GM20431 (cell line): ENCODE data around the gene MAN2A2.

Experiments used
- in situ Hi-C: fragments of 300-500 bp; cut with MseI, MboI; formaldehyde crosslinking; loops from one replicate; pipeline ENCODE4 v1.15.0; 2020; ENCODE audit warnings: low sequenced_read_pairs; ENCODE audit not compliant: unreplicated experiment

Gene MAN2A2

DNA sequence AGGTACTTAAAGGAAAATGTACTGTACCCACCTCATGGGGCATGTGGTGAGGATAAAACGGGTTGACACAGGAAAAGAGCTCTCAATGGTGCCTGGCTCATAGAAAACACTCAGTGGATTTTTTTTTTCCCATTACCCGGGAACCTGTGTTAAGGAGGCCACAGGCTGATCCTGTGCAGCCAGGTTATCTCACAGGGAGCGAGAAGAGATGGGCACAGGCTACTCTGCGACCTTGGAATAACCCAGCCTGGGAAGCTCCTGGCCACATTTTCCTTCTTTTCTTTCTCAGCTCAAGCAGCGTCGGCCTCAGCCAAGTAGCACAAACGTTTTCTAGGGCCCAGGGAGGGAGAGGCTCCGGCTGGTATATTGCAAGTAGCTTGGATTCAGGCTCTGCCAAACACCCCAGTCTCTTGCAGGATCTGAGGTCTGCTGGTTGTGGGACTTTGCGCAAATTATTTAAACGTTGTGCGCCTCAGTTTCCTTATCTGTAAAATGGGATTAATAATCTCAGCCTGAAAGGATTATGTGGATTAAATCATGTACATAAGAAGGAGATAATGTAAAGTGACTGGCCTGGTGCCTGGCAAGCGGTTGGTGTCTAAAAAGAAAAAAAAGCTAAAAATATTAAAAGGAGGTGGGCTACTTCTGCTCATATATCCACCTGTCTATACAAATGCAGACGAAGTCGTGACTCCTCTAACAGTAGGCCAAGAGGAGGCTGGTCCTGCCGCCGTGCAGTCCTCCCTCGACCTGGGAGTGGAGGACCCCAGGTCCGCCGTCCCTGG, 32.6 kb upstream of the MAN2A2 start:
- in situ Hi-C loops = no loop called here

DNA sequence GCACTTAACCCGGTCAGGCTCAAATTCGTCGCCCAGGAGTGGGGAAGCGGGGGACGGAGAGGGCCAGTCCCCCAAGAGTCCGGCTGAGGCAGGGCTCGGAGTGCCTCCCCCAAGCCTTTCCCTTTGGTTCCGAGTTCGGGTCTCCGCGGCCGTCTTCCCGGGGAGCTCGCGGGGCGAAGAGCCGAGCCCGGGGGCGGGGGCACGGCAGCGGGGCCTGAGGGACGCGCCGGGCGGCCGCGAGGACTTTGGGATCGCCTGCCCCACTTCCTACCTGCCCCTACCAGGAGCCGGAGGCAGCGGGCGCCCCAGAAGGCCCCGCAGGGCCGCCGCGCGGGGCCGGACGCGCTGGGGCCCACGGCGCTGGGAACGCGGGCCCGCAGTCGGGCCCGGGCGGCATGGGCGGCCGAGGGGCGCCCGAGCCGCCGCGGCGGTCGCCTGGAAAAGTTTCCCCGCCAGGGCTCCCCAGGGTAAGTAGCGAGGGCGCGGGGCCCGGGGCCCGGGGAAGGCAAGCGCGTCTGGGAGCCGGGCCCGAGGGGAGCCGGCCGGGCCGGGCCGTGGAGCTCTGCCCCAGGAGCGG, 31.9 kb upstream of the MAN2A2 start:
- in situ Hi-C loops = no loop called here

DNA sequence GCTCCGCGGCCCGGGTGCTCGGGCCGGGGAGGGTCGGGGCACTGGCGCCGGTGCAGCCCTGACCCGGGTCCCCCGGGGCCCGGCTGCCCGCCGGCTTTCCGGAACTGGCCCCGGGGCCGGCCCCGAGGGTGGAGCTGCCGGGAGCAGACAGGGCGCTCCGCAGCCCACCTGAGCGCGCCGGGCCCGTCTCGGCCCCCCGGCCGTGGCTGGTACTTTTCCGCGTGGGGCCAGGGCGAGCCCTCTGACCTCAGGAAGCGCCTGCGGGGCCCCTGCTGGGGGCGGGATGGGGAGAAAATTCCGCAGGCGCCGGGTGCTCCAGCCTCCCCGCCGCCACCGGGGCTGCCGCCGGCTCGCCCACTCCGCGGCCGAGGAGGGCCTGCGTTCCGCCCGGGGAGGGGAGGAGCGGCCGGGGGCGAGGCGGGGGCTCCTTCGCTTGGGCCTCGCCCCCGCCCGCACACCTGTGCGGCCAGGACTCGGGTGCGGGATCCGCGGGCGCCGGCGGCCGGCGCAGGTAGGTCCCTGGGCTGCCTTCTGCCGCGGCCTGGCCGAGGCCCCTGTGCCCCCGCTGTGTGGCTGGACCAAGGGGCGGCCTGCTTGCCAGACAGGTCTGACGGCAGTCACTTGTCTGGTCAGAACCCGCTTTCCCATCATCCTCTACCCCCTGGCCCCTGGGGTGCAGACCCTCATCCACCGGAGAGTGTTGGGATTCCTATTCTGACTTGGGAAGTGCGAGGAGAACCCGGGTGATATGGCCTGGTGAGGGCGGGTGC, 31.2 kb upstream of the MAN2A2 start:
- in situ Hi-C loops = no loop called here

DNA sequence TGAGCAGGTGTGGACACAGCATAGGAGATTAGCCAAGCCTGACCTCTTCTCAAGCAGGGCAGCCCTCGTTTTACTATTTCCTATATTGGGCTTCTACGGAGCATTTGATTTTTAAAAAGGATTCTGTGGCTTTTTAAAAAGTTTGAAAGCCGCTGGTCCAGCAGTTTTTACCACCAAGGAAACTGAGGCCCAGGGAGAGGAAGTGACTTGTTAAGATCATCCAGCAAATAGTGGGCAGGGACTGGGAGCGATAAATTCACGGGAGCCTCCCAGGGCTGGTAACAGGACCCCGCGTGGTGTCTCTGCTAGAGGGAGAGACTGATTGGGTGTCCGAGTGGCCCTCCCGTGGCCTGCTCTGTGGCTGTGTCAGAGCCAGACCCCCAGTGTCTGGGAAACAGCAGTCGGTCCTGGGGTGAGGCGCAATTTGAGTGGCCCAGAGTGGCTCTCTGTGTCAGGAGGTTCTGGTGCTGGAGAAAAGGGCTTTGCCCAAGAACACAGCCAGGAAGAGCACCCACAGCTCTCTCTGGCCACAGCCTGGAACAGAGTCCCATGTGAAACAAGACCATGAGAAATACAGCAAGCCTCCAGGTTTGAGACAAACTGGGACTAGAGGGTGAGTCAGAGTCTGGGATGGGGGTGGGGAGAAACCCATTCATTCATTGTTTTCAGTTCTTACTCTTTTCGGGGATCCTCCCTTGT, 30.5 kb upstream of the MAN2A2 start:
- in situ Hi-C loops = no loop called here

DNA sequence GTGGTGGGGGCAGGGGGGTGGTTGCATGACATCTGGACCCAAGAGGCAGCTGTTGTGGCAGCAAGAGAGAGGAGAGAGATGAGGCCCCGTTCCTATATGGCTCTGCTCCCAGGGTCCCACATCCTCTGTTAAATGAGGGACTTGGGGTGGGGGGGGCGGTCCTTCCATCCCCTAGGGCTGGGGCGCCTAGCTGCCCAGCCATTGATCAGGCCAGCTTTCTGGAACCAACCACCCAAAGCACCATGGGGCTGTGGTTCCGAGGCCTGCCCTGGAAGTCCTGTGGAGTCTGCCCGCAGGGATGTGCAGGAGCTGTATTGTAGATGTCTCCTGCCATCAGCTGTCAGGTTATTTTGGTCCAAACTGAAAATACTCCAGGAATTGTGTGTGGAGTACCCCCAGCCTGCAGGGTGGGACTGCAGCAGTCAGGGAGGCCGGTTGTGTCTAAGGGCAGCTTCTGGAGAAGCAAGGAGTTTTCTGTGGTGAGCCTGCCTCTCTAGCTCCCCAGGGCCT, 29.6 kb upstream of the MAN2A2 start:
- in situ Hi-C loops = no loop called here

DNA sequence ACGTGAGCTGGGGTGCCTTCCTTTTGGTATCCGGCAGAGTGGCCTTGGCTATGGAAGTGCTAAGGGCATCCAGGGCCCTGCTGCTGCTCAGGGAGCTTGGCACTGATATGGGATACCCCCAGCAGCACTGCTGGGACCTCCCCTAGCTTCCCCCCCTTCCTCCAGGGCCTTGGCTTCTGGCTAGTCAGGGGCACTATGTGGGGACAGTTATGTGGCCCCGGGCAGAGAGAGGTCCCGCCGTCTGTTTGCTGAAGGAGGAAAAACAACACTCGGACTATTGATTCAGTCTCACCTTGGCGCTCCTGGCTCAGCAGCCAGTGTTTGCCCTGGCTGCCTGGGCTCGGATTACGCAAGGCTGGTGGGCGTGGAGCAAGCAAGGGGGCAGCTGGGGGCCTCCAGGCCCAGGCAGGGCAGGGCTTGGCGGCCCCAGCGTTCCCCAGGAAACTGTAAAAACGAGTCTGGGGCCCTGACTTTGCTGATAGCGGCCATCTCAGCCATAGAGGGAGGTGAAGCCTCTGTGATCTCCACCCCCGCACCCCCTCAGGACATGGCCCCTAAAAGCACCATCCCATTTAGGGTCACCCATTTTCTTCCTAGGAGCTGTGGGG, 29.0 kb upstream of the MAN2A2 start:
- in situ Hi-C loops = no loop called here

DNA sequence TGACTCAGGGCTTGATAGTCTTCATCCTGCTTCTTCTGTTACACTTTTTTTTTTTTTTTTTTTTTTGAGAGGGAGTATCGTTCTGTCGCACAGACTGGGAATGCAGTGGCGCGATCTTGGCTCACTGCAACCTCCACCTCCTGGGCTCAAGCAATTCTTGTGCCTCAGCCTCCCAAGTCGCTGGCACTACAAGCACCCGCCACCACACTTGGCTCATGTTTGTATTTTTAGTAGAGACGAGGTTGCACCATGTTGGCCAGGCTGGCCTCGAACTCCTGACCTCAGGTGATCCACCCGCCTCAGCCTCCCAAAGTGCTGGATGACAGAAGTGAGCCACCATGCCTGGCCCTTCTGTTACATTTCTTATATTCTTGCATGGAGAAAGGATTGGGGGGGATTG, 28.1 kb upstream of the MAN2A2 start:
- in situ Hi-C loops = loop anchor here (25.0 kb wide), 1 partner anchor 538 kb away; no protein-coding TSS in a partner anchor

DNA sequence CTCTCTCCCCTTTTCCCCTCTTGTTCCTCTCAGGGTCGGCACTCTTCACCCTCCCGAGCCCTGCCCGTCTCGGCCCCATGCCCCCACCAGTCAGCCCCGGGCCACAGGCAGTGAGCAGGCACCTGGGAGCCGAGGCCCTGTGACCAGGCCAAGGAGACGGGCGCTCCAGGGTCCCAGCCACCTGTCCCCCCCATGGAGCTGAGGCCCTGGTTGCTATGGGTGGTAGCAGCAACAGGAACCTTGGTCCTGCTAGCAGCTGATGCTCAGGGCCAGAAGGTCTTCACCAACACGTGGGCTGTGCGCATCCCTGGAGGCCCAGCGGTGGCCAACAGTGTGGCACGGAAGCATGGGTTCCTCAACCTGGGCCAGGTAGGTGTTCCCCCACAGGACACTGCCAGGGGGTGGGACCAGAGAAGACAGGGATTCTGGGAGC, 27.5 kb upstream of the MAN2A2 start:
- in situ Hi-C loops = loop anchor here (25.0 kb wide), 1 partner anchor 538 kb away; no protein-coding TSS in a partner anchor

DNA sequence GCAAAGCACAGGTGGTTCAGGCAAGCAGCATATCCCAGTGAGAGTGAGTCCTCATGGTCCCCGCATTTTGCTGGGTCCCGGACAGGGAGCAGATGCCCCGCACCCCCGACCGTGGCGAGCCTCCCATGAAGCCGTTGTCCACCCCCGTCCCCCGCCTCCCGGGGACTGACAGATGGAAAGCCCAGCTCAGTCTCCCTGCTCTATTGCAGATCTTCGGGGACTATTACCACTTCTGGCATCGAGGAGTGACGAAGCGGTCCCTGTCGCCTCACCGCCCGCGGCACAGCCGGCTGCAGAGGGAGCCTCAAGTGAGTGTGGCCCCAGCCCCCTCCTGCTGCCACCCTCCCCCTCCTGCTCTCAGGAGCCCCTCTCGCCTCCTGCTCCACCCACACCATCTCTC, 27.1 kb upstream of the MAN2A2 start:
- in situ Hi-C loops = loop anchor here (25.0 kb wide), 1 partner anchor 539 kb away; no protein-coding TSS in a partner anchor

DNA sequence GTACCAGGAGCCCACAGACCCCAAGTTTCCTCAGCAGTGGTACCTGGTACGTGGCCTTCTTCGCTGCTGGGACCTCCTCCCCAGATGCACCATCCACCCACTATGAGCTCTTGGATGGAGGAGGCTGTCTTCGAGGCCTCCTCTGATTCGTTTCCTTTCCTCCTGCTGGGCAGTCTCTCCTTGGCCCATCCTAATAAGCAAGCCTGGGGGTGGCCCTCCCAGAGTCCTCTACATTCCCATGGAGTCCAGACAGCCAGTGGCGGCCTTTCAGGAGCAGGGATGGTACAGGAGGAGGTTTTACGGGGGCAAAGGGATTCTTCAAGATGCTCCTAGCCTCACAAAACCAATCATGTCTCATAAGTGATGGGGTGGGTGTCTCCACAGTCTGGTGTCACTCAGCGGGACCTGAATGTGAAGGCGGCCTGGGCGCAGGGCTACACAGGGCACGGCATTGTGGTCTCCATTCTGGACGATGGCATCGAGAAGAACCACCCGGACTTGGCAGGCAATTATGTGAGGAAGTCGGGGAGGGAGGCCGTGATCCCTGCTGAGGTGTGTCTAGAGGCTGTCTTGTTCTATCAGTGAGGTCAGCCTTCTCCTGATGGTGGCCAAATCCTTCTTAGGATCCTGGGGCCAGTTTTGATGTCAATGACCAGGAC, 26.5 kb upstream of the MAN2A2 start:
- in situ Hi-C loops = loop anchor here (25.0 kb wide), 1 partner anchor 539 kb away; no protein-coding TSS in a partner anchor

DNA sequence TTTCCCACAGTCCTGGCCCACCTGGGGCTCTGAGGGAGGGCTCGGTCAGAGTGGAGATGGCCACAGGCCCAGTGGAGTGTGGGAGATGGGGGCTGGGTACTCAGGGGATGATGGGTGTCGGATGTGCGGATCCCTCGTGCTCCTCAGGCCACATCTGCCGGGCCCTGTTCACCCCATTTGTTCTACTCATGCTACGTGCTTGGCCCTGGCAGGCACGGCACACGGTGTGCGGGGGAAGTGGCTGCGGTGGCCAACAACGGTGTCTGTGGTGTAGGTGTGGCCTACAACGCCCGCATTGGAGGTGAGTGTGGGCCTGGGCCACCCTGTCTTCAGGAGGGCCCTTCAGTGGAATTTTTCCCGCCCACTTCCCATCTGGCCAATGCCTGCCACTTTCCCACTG, 25.8 kb upstream of the MAN2A2 start:
- in situ Hi-C loops = loop anchor here (25.0 kb wide), 1 partner anchor 540 kb away; no protein-coding TSS in a partner anchor

DNA sequence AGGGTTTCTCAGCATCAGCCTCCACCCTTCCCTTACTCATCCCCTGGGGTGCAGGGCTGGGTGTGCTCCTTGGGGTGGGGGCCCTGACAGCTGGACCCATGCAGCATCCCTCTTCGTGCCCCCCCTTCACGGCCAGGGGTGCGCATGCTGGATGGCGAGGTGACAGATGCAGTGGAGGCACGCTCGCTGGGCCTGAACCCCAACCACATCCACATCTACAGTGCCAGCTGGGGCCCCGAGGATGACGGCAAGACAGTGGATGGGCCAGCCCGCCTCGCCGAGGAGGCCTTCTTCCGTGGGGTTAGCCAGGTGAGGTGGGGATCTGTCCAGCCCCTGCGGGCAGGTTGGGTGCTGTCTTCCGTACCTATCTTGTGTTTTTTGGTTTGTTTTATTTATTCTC, 25.1 kb upstream of the MAN2A2 start:
- in situ Hi-C loops = loop anchor here (25.0 kb wide), 1 partner anchor 541 kb away; no protein-coding TSS in a partner anchor

DNA sequence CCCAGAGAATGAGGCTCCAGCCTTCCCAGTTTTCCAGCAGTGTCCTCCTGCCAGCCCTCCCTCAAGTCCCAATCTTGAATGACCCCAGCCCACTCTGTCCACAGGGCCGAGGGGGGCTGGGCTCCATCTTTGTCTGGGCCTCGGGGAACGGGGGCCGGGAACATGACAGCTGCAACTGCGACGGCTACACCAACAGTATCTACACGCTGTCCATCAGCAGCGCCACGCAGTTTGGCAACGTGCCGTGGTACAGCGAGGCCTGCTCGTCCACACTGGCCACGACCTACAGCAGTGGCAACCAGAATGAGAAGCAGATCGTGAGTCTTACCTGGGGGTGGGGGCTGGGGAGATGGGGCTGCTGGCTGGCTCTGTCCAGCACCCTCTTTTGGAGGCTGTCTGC, 24.4 kb upstream of the MAN2A2 start:
- in situ Hi-C loops = loop anchor here (25.0 kb wide), 1 partner anchor 541 kb away; no protein-coding TSS in a partner anchor

DNA sequence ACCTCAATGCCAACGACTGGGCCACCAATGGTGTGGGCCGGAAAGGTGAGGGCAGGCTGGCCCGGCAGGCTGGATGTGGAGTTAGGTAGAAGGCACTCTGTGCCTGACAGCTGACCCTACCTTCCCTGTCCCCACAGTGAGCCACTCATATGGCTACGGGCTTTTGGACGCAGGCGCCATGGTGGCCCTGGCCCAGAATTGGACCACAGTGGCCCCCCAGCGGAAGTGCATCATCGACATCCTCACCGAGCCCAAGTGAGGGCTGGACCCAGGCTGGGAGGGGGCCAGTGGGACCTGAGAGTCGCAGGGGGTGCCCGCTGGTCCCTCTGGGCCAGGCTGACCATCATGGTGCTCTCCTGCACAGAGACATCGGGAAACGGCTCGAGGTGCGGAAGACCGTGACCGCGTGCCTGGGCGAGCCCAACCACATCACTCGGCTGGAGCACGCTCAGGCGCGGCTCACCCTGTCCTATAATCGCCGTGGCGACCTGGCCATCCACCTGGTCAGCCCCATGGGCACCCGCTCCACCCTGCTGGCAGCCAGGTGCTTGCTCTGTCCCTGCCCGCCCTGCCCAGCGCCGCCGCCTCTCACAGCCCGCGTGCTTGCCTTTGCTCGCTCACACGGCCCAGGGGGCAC, 23.3 kb upstream of the MAN2A2 start:
- in situ Hi-C loops = loop anchor here (25.0 kb wide), 1 partner anchor 543 kb away; no protein-coding TSS in a partner anchor

DNA sequence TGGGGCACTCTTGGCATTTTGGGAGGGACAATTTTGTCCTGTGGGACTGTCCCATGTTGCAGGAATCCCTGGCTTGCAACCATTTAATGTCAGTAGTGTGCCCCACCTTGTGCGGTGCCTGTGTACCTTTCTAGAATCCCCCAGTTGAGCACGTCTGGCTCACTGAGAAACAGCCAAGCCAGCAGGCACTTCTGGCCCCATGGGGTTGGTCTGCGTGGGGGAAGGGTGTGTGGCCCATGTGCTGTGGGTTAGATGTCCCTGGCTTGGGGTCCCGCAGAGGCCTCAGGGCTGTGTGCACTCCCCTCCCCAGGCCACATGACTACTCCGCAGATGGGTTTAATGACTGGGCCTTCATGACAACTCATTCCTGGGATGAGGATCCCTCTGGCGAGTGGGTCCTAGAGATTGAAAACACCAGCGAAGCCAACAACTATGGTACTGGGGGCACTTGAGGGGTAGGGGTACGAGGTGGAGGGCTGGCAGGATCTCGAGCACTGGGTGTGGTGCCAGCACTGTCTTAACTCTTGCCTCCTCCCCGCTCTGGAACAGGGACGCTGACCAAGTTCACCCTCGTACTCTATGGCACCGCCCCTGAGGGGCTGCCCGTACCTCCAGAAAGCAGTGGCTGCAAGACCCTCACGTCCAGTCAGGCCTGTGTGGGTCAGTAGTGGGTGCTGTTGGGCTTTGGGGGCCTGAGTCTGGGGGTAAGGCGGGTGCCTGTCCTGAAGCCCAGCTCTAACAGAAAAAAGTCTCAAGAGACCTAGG, 22.5 kb upstream of the MAN2A2 start:
- in situ Hi-C loops = loop anchor here (25.0 kb wide), 1 partner anchor 543 kb away; no protein-coding TSS in a partner anchor

DNA sequence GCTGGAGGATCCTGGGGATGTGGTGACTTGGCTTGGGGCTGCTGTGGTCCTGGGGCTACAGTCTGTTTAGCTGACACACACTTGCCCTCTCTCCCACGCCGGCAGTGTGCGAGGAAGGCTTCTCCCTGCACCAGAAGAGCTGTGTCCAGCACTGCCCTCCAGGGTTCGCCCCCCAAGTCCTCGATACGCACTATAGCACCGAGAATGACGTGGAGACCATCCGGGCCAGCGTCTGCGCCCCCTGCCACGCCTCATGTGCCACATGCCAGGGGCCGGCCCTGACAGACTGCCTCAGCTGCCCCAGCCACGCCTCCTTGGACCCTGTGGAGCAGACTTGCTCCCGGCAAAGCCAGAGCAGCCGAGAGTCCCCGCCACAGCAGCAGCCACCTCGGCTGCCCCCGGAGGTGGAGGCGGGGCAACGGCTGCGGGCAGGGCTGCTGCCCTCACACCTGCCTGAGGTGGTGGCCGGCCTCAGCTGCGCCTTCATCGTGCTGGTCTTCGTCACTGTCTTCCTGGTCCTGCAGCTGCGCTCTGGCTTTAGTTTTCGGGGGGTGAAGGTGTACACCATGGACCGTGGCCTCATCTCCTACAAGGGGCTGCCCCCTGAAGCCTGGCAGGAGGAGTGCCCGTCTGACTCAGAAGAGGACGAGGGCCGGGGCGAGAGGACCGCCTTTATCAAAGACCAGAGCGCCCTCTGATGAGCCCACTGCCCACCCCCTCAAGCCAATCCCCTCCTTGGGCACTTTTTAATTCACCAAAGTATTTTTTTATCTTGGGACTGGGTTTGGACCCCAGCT, 21.7 kb upstream of the MAN2A2 start:
- in situ Hi-C loops = loop anchor here (25.0 kb wide), 1 partner anchor 544 kb away; no protein-coding TSS in a partner anchor
